ENCODE data around the gene PEX5L. TPM values are rescaled to one million over a fixed set of nuclear protein-coding genes. Genes with fewer than 3 reads are reported as not detected.

The PEX5L gene
- total RNA-seq, 1 donor = under 0.01 TPM

DNA sequence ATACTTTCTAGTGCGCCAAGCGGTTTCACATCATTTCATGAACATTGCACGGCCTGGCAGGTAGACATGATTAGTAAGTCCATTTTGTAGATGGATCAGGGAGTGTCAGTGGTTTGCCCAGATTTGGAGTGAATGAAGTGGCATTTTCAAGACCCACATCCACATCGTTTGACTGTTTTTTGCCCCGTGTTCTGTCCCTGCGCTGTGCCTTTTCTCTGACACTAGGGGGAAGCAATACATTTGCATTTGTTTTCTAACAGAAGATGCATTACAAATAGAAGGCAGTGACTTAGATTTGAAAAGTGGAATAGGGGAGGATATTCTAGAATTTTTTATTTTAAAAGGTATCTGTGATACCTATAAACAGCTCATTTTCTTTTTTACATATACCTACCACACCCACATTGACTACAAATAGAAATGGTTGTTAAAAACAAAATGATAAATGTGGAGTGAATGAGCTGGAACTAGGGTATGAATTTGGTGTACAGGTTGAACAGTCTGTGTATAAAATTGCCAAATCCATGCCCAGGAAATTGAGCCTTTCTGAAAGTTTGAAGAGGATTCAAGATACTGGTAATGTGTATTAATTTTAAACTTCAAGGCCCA lies 285.9 kb downstream of the PEX5L start:
- no peak overlapping the region for H3K4me3 ChIP-seq (ENCODE audit: low read depth, low read length)
- DNase-seq (ENCODE audit: low read depth) = peak; percentile 32
- TF ChIP-seq, protein P1, sequence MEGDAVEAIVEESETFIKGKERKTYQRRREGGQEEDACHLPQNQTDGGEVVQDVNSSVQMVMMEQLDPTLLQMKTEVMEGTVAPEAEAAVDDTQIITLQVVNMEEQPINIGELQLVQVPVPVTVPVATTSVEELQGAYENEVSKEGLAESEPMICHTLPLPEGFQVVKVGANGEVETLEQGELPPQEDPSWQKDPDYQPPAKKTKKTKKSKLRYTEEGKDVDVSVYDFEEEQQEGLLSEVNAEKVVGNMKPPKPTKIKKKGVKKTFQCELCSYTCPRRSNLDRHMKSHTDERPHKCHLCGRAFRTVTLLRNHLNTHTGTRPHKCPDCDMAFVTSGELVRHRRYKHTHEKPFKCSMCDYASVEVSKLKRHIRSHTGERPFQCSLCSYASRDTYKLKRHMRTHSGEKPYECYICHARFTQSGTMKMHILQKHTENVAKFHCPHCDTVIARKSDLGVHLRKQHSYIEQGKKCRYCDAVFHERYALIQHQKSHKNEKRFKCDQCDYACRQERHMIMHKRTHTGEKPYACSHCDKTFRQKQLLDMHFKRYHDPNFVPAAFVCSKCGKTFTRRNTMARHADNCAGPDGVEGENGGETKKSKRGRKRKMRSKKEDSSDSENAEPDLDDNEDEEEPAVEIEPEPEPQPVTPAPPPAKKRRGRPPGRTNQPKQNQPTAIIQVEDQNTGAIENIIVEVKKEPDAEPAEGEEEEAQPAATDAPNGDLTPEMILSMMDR (IDR thresholded peaks at IDR 0.05; ENCODE audit: insufficient read depth, low read depth, low read length) = peak; percentile 77

DNA sequence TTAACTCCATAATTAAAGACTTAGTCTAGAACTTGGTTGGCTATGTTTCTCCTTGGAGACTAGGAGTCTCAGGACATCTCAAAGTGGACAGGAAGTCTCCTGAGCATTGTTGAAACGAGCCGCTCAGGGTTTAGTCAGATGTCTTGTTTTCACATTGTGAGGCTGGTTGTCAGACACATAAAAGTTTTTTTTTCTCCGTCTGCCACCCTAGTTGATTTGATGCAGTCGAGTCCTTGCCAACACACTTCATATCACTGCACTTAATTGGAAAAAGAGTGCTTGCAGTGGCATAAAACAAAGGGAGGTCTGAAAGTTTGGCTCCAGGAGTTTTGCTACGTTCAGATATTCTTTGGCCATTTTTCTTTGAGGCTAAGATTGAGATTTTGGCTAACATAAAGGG lies 291.0 kb downstream of the PEX5L start:
- H3K4me3 ChIP-seq (ENCODE audit: low read depth, low read length) = no peak overlapping the region
- TF ChIP-seq, protein P1 (IDR thresholded peaks at IDR 0.05; ENCODE audit: insufficient read depth, low read depth, low read length) = no peak
- no peak for DNase-seq (ENCODE audit: low read depth)

DNA sequence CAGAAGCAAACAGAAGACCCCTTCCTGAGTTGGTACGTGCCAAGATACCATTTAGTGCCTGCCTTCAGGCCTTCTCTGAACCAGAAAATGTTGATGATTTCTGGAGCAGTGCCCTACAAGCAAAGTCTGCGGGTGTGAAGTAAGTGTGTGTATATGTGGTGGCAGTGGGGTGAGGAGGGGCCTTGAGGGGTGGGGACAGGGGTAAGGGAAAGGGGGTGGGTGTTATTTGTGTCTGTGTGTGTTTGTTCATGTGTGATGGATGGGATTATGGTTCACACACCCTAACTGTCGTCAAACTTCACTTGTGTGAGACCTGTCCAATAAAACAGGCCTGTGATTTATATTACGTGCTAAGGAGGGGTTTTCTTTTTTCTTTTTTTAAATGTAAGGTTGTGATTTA lies 291.7 kb downstream of the PEX5L start:
- TF ChIP-seq, protein P1 (IDR thresholded peaks at IDR 0.05; ENCODE audit: insufficient read depth, low read depth, low read length) = no peak
- DNase-seq (ENCODE audit: low read depth) = no peak
- H3K4me3 ChIP-seq (ENCODE audit: low read depth, low read length) = no peak overlapping the region
